Esophagus muscularis mucosa (tissue), 4 donors: Measurements from ENCODE around the gene C1R. TPM values are rescaled to one million over a fixed set of nuclear protein-coding genes. Genes with fewer than 3 reads are reported as not detected.
A peak's percentile ranks its signal among the peaks of the same experiment; 100 is the strongest.

Source experiments
- DNase-seq: peaks from one replicate; pipeline ENCODE4 v3.0.0-alpha.2; 2017; ENCODE audit errors: extremely low spot score
- H3K27ac ChIP-seq, 4 donors: fragments of 200-600 bp; sonication (generic); replicated peaks in 1 of 4; 1 replicate in 3 of 4; 2 replicates in 1 of 4; pipeline ENCODE4 v1.5.1; 2016 to 2019; ENCODE audit warnings: mild to moderate bottlenecking in 1 of 4
- H3K27me3 ChIP-seq, 4 donors: fragments of 200-600 bp; sonication (generic); one replicate each; pipeline versions ENCODE4 v1.5.1 to v1.6.0; 2016 to 2019
- H3K36me3 ChIP-seq, 4 donors: fragments of 200-600 bp; sonication (generic); one replicate each; pipeline ENCODE4 v1.5.1; 2016 to 2019
- H3K4me1 ChIP-seq, 4 donors: fragments of 200-600 bp; sonication (generic); one replicate each; pipeline ENCODE4 v1.5.1; 2016 to 2019
- H3K4me3 ChIP-seq, 4 donors: fragments of 200-600 bp; sonication (generic); 1 replicate in 2 of 4; 2 replicates in 2 of 4; pipeline ENCODE4 v1.5.1; 2016 to 2019; ENCODE audit warnings: mild to moderate bottlenecking in 4 of 4, moderate library complexity in 1 of 4
- H3K9me3 ChIP-seq, 4 donors: fragments of 200-600 bp; sonication (generic); 1 replicate in 3 of 4; 2 replicates in 1 of 4; pipeline ENCODE4 v1.5.1; 2016 to 2019
- EP300 ChIP-seq: sonication (generic); formaldehyde crosslinking; IDR thresholded peaks from one replicate; pipeline ENCODE4 v1.6.1; 2017; ENCODE audit warnings: antibody characterized with exemption
- POLR2A ChIP-seq: fragments of 450-650 bp; IDR thresholded peaks from one replicate; pipeline ENCODE4 v1.6.1; 2017; ENCODE audit warnings: antibody characterized with exemption, moderate library complexity, mild to moderate bottlenecking, low read depth
- POLR2AphosphoS5 ChIP-seq, 2 donors: sonication (generic); formaldehyde crosslinking; IDR thresholded peaks; one replicate each; pipeline ENCODE4 v1.6.1; 2017; ENCODE audit warnings: antibody characterized with exemption in 2 of 2
- WGBS: methylation state at CpG from one replicate; pipeline ENCODE4 v1.1.5; 2018; 5-methylcytosine and 5-hydroxymethylcytosine counted together
- intact Hi-C: fragments of 100-400 bp; cut with DNase I; formaldehyde crosslinking; loops from one replicate; pipeline ENCODE4 v1.15.1; 2023
- total RNA-seq, 4 donors: library from RNA; depleted of rRNA; stranded (reverse); fragments of >200 nt; gene quantifications; one replicate each; pipeline versions ENCODE4 v1.1.0 to v1.2.1, GENCODE V29; 2016
- TF ChIP-seq, protein P1 (sequence below), 3 experiments: fragments of 200-600 bp in 2 of 3; fragments of 450-650 bp in 1 of 3; sonication (generic) in 2 of 3; IDR thresholded peaks; one replicate each; pipeline ENCODE4 v1.5.1; 2017 to 2019; ENCODE audit warnings: antibody characterized with exemption in 3 of 3, mild to moderate bottlenecking in 2 of 3, moderate library complexity in 1 of 3

Gene C1R
- total RNA-seq, 4 donors from 2014 or later, result 324 to 603 (median 572) TPM

DNA sequence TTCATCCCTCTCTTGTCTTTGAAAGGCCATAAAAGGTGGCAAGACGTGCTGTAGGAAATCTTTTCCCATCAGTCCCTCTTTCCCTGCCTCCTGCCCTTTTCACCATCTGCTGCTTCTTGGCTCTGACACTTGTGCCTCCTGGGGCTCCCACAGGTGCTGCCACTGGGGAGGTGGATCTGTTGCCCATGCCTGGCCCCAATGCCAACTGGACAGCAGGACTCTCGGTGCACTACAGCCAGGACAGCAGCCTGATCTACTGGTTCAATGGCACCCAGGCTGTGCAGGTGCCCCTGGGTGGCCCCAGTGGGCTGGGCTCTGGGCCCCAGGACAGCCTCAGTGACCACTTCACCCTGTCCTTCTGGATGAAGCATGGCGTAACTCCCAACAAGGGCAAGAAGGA, 44.4 kb upstream of the C1R start:
- Histone ChIP-seq H3K27me3 (no peaks in the 10 kb centered on the region), H3K9me3 (no peaks in the 10 kb centered on the region), H3K4me3 (no peak overlapping the region), H3K36me3 (peaks cover 0 to 68% (median 31%) of the 10 kb centered on the region in 4 donors), H3K27ac (no peak overlapping the region), H3K4me1 (peaks cover 0 to 2% (median 1%) of the 10 kb centered on the region in 4 donors)
- DNase-seq, result no peak
- WGBS, result 100% methylated on average over 2 of the region's 3 CpGs
- intact Hi-C loops, result no loop called here
- TF ChIP-seq, protein P1, sequence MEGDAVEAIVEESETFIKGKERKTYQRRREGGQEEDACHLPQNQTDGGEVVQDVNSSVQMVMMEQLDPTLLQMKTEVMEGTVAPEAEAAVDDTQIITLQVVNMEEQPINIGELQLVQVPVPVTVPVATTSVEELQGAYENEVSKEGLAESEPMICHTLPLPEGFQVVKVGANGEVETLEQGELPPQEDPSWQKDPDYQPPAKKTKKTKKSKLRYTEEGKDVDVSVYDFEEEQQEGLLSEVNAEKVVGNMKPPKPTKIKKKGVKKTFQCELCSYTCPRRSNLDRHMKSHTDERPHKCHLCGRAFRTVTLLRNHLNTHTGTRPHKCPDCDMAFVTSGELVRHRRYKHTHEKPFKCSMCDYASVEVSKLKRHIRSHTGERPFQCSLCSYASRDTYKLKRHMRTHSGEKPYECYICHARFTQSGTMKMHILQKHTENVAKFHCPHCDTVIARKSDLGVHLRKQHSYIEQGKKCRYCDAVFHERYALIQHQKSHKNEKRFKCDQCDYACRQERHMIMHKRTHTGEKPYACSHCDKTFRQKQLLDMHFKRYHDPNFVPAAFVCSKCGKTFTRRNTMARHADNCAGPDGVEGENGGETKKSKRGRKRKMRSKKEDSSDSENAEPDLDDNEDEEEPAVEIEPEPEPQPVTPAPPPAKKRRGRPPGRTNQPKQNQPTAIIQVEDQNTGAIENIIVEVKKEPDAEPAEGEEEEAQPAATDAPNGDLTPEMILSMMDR (IDR thresholded peaks at IDR 0.05), result no peak
- TF ChIP-seq POLR2A (no peak), EP300 (no peak), POLR2AphosphoS5 (IDR thresholded peaks at IDR 0.05) (no peak)

DNA sequence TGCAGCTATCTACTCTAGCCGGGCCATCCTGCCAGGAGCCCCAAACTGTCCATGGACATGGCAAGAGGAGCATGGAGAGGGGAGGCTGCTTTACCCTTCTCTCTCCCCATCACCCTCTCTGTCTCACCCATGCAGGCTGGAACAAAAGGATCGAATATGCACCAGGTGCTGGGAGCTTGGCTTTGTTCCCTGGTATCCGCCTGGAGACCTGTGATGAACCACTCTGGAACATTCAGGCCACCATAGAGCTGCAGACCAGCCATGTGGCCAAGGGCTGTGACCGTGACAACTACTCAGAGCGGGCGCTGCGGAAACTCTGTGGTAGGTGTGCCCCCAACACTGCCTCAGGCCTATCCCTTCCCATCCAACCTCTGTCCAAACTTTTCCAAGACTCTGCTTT, 43.8 kb upstream of the C1R start:
- no peak for DNase-seq
- Histone ChIP-seq H3K36me3 (peaks cover 0 to 62% (median 29%) of the 10 kb centered on the region in 4 donors), H3K27me3 (no peaks in the 10 kb centered on the region), H3K4me1 (peaks cover 3 to 8% (median 7%) of the 10 kb centered on the region in 4 donors), H3K27ac (no peak overlapping the region), H3K4me3 (no peak overlapping the region), H3K9me3 (no peaks in the 10 kb centered on the region)
- no peak for TF ChIP-seq POLR2AphosphoS5 (IDR thresholded peaks at IDR 0.05)
- no peak for TF ChIP-seq EP300
- no peak for TF ChIP-seq POLR2A
- TF ChIP-seq, protein P1 (IDR thresholded peaks at IDR 0.05), result no peak
- intact Hi-C loops, result no loop called here
- 96% methylated on average over 7 of the region's 7 CpGs for WGBS

DNA sequence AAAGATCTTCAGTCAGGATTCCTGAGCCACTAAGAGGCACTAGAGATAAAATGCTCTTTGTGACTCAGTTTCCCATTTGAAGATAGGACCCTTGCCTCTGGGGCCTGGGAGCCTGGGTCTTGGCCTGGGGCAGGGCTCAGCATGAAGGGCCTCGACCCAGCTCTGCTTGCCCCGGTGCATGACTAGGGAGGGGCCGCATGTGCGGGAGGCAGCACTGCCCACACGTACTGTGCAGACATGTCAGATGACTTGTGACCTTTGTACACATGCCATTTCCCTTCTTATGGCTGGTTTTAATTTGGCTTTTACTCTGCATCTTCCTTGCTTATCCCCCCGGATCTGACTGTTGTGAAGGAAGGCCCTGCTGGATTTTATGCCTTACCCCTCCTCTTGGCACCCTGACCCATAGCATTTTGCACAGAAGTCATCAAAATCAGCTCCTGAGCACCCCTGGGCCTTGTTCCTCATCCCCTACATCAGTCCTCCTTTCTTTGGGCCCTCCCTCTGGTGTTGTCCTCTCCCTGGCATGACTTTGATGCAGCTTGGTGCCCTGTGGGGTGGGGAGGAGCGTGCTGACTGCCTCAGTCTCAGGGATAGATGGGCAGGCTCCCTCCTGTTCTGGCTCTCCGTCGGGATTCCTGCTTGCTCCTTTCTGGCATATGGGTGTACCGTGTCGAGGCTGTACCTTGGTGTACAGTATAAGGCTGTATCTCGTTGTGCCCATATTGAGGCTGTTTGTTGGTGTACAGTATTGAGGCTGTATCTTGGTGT, 42.3 kb upstream of the C1R start:
- 94% methylated on average over 11 of the region's 12 CpGs for WGBS
- Histone ChIP-seq H3K4me1 (peaks cover 17 to 22% (median 20%) of the 10 kb centered on the region in 4 donors), H3K36me3 (peaks cover 0 to 50% (median 28%) of the 10 kb centered on the region in 4 donors), H3K9me3 (no peaks in the 10 kb centered on the region), H3K27me3 (no peaks in the 10 kb centered on the region), H3K27ac (no peak overlapping the region), H3K4me3 (no peak overlapping the region)
- no peak for DNase-seq
- TF ChIP-seq, protein P1 (IDR thresholded peaks at IDR 0.05), result no peak
- no peak for TF ChIP-seq EP300
- intact Hi-C loops, result no loop called here

DNA sequence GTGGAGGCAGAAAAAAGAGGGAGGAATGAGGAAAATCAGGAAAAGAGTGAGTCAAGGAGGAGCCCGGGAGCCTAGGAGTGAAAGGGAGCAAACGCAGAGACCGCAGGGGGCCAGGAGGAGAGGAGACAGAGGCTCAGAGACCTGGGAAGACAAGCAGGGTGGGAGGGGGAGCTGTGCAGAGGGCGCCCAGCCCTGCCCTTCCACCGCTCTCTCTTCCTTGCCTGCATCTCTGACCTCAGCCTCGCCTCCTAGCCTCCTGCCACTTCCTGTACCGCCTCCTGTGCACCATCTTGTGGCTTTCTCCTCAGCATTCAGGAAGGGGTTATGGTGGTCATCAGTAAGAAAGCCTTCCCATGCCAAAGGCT, 39.2 kb upstream of the C1R start:
- H3K4me3 ChIP-seq, result peak overlapping the region; percentile 66 to 79 (median 72)
- TF ChIP-seq, protein P1 (IDR thresholded peaks at IDR 0.05), result no peak
- no peak for TF ChIP-seq EP300
- no peak for TF ChIP-seq POLR2AphosphoS5 (IDR thresholded peaks at IDR 0.05)
- no peak for TF ChIP-seq POLR2A

More for the DNA sequence above, 39.2 kb upstream of the C1R start:
- Histone ChIP-seq H3K36me3 (peaks cover 0 to 34% (median 18%) of the 10 kb centered on the region in 4 donors), H3K9me3 (no peaks in the 10 kb centered on the region), H3K4me1 (peaks cover 30 to 39% (median 33%) of the 10 kb centered on the region in 4 donors), H3K27ac (peak overlapping the region in 3 of 4 donors; percentile 74 to 78 (median 75)), H3K27me3 (no peaks in the 10 kb centered on the region)
- WGBS, result 62% methylated on average over 7 of the region's 7 CpGs
- intact Hi-C loops, result no loop called here
- no peak for DNase-seq
